Parathyroid adenoma (tissue), 2 donors: ENCODE measurements around the gene SVOP.
A peak's percentile ranks its signal among the peaks of the same experiment; 100 is the strongest.

Experiments used
- H2AFZ ChIP-seq: fragments of 300-600 bp; sonication (generic); one replicate; pipeline ENCODE4 v1.7.0; 2017; ENCODE audit warnings: antibody characterized with exemption, mild to moderate bottlenecking
- H3K27ac ChIP-seq: fragments of 300-600 bp; sonication (generic); one replicate; pipeline ENCODE4 v1.7.0; 2017
- H3K27me3 ChIP-seq: fragments of 300-600 bp; sonication (generic); one replicate; pipeline ENCODE4 v1.7.0; 2017; ENCODE audit warnings: low read length; ENCODE audit not compliant: control insufficient read depth, insufficient read depth
- H3K36me3 ChIP-seq: fragments of 300-600 bp; sonication (generic); one replicate; pipeline ENCODE4 v1.7.0; 2017; ENCODE audit warnings: low read length; ENCODE audit not compliant: control insufficient read depth, insufficient read depth
- H3K4me1 ChIP-seq: fragments of 300-600 bp; sonication (generic); one replicate; pipeline ENCODE4 v1.7.0; 2017; ENCODE audit warnings: control low read depth
- H3K4me2 ChIP-seq: fragments of 300-600 bp; sonication (generic); one replicate; pipeline ENCODE4 v1.7.0; 2017; ENCODE audit warnings: low read length
- H3K4me3 ChIP-seq: fragments of 300-600 bp; sonication (generic); one replicate; pipeline ENCODE4 v1.7.0; 2017; ENCODE audit warnings: low read depth, low read length
- H3K79me2 ChIP-seq: fragments of 300-600 bp; sonication (generic); one replicate; pipeline ENCODE4 v1.7.0; 2017; ENCODE audit warnings: control low read depth
- H3K9ac ChIP-seq: fragments of 300-600 bp; sonication (generic); one replicate; pipeline ENCODE4 v1.7.0; 2017; ENCODE audit warnings: mild to moderate bottlenecking
- H3K9me3 ChIP-seq: fragments of 300-600 bp; sonication (generic); one replicate; pipeline ENCODE4 v1.7.0; 2017; ENCODE audit warnings: low read length; ENCODE audit not compliant: control insufficient read depth
- CTCF ChIP-seq: fragments of 300-600 bp; sonication (generic); IDR thresholded peaks from one replicate; pipeline ENCODE4 v1.7.0; 2017; ENCODE audit warnings: antibody characterized with exemption, mild to moderate bottlenecking
- donor health status: primary hyperparathyroidism.

Gene SVOP

DNA sequence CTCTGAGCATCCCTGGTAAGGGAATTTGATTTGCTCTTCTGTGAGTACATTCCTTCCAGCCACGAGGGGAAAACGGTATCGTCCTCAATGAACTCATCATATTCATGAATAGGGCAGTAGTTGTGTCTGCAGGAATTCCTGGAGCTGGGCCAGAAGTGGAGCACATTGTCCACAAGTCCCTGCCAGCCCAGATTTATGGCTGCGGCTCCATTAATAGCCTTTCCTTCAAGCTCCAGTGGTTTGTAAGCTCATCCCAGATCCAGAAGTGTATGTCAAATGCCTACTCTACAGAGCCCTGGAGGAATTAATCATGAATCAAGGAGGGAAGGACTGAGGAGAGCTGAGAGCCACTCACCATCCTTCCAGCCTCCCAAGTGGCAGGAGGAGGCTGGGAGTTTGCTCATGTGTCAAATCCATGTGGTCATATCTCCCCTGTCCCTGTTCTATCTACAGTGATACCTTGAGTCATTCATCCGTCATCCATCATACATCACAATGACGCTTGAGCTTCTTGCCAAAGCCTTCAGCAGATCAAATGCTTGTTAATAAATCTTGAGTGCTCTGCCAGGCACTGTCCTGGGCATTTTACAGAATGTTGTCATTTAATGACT lies 65.5 kb downstream of the SVOP start:
- H3K4me2 ChIP-seq = no peak overlapping the region
- no peak overlapping the region for H2AFZ ChIP-seq
- no peak for TF ChIP-seq CTCF
- no peaks in the 10 kb centered on the region for H3K79me2 ChIP-seq
- H3K9ac ChIP-seq = no peak overlapping the region
- no peaks in the 10 kb centered on the region for H3K36me3 ChIP-seq
- H3K4me1 ChIP-seq = no peaks in the 10 kb centered on the region
- no peaks in the 10 kb centered on the region for H3K9me3 ChIP-seq
- H3K27me3 ChIP-seq = no peaks in the 10 kb centered on the region
- H3K27ac ChIP-seq = no peak overlapping the region
- H3K4me3 ChIP-seq = no peak overlapping the region

DNA sequence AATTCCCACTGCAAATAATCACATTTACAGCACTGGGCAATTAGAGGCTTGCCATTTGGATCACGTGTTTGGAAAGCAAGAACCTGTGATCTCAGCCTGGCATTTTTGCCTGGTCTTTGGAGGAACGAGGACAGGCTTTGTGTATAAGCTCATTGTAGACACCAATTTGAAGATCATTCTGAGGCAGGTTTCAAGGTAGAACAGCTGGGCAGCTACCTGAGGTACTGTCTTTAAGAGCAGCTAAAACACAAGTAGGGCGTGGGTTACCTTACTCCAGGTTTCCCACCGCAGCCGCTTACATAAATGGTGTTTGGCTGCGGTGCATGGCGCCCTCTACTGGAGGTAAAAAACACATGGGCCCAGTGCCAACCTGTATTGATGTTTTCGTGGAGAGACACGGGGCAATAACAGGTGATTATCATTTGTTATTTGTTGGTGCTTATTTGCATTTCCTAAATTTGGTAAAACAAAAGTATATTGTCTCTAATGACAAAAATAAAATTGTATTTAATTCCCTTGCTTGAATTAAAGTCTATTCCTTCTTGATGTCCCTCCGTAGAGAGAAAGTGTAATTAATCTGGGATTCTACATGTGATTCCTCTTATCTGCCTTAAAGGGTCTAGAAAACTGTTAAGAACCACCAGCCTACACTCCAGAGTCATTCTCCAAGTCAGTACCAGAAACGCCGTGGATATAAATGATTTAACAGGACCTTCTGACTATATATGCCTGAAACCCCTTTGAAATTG lies 69.7 kb downstream of the SVOP start:
- no peak overlapping the region for H3K9ac ChIP-seq
- no peaks in the 10 kb centered on the region for H3K9me3 ChIP-seq
- peak overlapping the region; percentile 74 for H2AFZ ChIP-seq
- H3K36me3 ChIP-seq = no peaks in the 10 kb centered on the region
- TF ChIP-seq CTCF = peak; percentile 95
- peak overlapping the region; percentile 65 for H3K4me2 ChIP-seq
- H3K27me3 ChIP-seq = no peaks in the 10 kb centered on the region
- H3K27ac ChIP-seq = no peak overlapping the region
- no peaks in the 10 kb centered on the region for H3K4me1 ChIP-seq
- no peaks in the 10 kb centered on the region for H3K79me2 ChIP-seq
- H3K4me3 ChIP-seq = no peak overlapping the region

- Histone ChIP-seq H3K27ac (no peak overlapping the region), H3K27me3 (no peaks in the 10 kb centered on the region), H3K4me1 (no peaks in the 10 kb centered on the region), H3K4me3 (no peak overlapping the region), H2AFZ (no peak overlapping the region), H3K79me2 (no peaks in the 10 kb centered on the region), H3K9me3 (no peaks in the 10 kb centered on the region), H3K9ac (no peak overlapping the region), H3K36me3 (no peaks in the 10 kb centered on the region), H3K4me2 (no peak overlapping the region)
- TF ChIP-seq CTCF = no peak
Observed at GRCh38 chr12:108949976-108950375, 70.9 kb downstream of the SVOP start.

DNA sequence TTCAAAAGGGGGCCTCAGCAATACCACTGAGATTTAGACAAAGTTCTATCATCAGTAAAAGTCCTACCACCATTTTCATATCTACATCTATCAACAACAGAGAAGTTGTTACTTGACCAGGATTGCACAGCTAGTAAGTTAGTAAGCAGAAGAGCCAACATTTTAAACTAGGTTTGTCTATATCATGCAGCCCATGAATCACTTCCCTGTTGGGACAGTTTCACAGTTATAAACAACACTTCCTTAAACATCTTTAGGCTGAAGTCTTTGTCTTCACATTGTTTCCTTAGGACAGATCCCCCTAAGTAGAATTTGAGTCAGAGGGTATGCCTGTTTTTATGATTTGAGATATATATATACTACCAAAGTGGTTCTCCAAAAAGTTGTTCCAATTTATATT lies 72.5 kb downstream of the SVOP start:
- no peaks in the 10 kb centered on the region for H3K27me3 ChIP-seq
- TF ChIP-seq CTCF = no peak
- H3K4me3 ChIP-seq = no peak overlapping the region
- no peaks in the 10 kb centered on the region for H3K79me2 ChIP-seq
- no peaks in the 10 kb centered on the region for H3K36me3 ChIP-seq
- H3K9me3 ChIP-seq = no peaks in the 10 kb centered on the region
- H3K4me1 ChIP-seq = no peaks in the 10 kb centered on the region
- no peak overlapping the region for H3K4me2 ChIP-seq
- no peak overlapping the region for H3K27ac ChIP-seq
- no peak overlapping the region for H2AFZ ChIP-seq
- no peak overlapping the region for H3K9ac ChIP-seq

GRCh38 chr12:108947097-108947496 lies 73.8 kb downstream of the SVOP start:
- no peak for TF ChIP-seq CTCF
- H3K79me2 ChIP-seq = no peaks in the 10 kb centered on the region
- H3K9ac ChIP-seq = no peak overlapping the region
- H3K27me3 ChIP-seq = no peaks in the 10 kb centered on the region
- H2AFZ ChIP-seq = no peak overlapping the region
- no peak overlapping the region for H3K27ac ChIP-seq
- no peaks in the 10 kb centered on the region for H3K4me1 ChIP-seq
- H3K4me3 ChIP-seq = no peak overlapping the region
- H3K9me3 ChIP-seq = no peaks in the 10 kb centered on the region
- no peak overlapping the region for H3K4me2 ChIP-seq
- H3K36me3 ChIP-seq = no peaks in the 10 kb centered on the region
